ENCODE measurements around the gene MYO1G.
A peak's percentile ranks its signal among the peaks of the same experiment; 100 is the strongest.

MYO1G gene

DNA sequence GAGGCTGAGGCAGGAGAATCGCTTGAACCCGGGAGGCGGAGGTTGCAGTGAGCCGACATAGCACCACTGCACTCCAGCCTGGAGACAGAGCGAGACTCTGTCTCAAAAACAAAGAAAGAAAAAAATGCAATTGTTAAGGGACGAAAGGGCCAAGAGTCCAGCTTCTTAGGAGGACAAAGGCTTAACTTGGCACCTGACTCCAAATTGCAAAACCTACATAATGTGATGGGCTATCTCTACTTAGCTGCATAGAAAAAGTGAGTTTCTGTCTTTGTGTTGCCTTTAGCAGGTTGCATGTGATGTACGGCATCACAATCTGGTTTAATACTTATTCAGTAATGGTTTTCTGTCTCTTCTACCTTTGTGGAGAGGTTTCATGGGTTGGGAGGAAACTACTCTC is 8.6 kb upstream of the MYO1G start:
- Histone ChIP-seq H3K4me1 (ENCODE audit: insufficient read depth, low read length, poor library complexity, severe bottlenecking) (peaks cover 53% of the 10 kb centered on the region), H3K9me3 (ENCODE audit: insufficient read depth, low read depth, low read length) (no peaks in the 10 kb centered on the region), H3K27me3 (ENCODE audit: insufficient read depth, low read length, poor library complexity, severe bottlenecking) (peaks cover 11% of the 10 kb centered on the region), H3K9ac (ENCODE audit: low read depth, low read length, poor library complexity, severe bottlenecking) (peak overlapping the region; percentile 93), H3K4me3 (ENCODE audit: low read length, poor library complexity, severe bottlenecking) (peak overlapping the region; percentile 89), H4K20me1 (ENCODE audit: insufficient read depth, low read length, poor library complexity, severe bottlenecking) (peaks cover 38% of the 10 kb centered on the region), H2AFZ (ENCODE audit: low read length) (no peak overlapping the region), H3K36me3 (ENCODE audit: insufficient read depth, low read length) (peaks cover 35% of the 10 kb centered on the region), H3K4me2 (ENCODE audit: low read depth, low read length, poor library complexity, severe bottlenecking) (peak overlapping the region; percentile 97), H3K79me2 (ENCODE audit: insufficient read depth, low read length) (peaks cover 69% of the 10 kb centered on the region), H3F3A (ENCODE audit: low read depth) (0 out of 2 replicates have a peak, but pooled peaks cover 4% of the 10 kb centered on the region), H3K9me2 (replicated peaks; ENCODE audit: low read depth, low read length) (no peaks in the 10 kb centered on the region)
- TF ChIP-seq, protein P1, sequence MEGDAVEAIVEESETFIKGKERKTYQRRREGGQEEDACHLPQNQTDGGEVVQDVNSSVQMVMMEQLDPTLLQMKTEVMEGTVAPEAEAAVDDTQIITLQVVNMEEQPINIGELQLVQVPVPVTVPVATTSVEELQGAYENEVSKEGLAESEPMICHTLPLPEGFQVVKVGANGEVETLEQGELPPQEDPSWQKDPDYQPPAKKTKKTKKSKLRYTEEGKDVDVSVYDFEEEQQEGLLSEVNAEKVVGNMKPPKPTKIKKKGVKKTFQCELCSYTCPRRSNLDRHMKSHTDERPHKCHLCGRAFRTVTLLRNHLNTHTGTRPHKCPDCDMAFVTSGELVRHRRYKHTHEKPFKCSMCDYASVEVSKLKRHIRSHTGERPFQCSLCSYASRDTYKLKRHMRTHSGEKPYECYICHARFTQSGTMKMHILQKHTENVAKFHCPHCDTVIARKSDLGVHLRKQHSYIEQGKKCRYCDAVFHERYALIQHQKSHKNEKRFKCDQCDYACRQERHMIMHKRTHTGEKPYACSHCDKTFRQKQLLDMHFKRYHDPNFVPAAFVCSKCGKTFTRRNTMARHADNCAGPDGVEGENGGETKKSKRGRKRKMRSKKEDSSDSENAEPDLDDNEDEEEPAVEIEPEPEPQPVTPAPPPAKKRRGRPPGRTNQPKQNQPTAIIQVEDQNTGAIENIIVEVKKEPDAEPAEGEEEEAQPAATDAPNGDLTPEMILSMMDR (conservative IDR thresholded peaks at IDR 0.05; ENCODE audit: low read length): no peak
- TF ChIP-seq EZH2phosphoT487 (IDR thresholded peaks at IDR 0.05; ENCODE audit: borderline replicate concordance): no peak

DNA sequence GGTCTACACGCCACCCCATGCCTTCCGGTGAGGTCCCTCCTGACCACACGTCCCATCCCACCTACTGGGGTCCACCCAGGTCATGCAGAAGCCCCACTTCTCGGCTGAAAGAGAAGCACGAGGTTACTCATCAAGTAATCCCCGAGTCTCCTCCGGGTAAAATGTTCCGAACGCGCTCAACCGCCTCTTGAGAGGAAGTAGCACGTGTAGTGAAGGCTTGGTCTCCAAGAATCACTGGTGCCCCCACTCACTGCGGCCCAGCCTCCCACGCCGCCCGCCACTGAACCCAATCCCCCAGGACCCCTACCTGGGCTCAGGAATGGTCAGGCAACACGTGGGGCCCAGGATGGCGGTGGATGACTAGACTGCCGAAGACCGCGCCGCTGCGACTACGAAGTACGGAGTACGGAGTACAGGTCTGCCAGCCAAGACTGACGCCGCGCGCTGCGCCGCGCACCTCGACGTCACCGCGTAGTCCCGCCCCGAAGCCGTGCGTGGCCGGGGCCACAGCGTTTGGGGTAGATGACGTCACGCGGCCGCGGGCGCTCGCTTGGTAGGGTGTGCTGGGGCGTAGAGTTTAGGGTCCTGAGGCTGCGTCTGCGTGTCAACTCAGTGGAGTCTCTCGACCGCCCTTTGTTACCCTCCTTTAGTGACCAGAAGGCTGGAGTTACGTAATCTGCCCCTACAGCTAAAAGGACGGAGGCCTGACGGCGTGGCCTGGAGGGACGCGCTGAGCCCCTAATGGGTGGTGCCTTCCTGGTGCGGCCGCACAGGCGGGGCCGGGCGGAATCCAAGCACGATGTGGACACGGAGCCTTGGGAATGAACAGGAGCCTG is 7.6 kb upstream of the MYO1G start:
- no peak for TF ChIP-seq EZH2phosphoT487 (IDR thresholded peaks at IDR 0.05; ENCODE audit: borderline replicate concordance)
- TF ChIP-seq, protein P1 (conservative IDR thresholded peaks at IDR 0.05; ENCODE audit: low read length): no peak
- Histone ChIP-seq H3K79me2 (ENCODE audit: insufficient read depth, low read length) (peaks cover 77% of the 10 kb centered on the region), H3K9me3 (ENCODE audit: insufficient read depth, low read depth, low read length) (no peaks in the 10 kb centered on the region), H3K4me2 (ENCODE audit: low read depth, low read length, poor library complexity, severe bottlenecking) (peak overlapping the region; percentile 97), H3K9ac (ENCODE audit: low read depth, low read length, poor library complexity, severe bottlenecking) (peak overlapping the region; percentile 93), H3K4me1 (ENCODE audit: insufficient read depth, low read length, poor library complexity, severe bottlenecking) (peaks cover 55% of the 10 kb centered on the region), H3K36me3 (ENCODE audit: insufficient read depth, low read length) (peaks cover 37% of the 10 kb centered on the region), H3K27me3 (ENCODE audit: insufficient read depth, low read length, poor library complexity, severe bottlenecking) (peaks cover 11% of the 10 kb centered on the region), H4K20me1 (ENCODE audit: insufficient read depth, low read length, poor library complexity, severe bottlenecking) (peaks cover 40% of the 10 kb centered on the region), H3K4me3 (ENCODE audit: low read length, poor library complexity, severe bottlenecking) (peak overlapping the region; percentile 89), H2AFZ (ENCODE audit: low read length) (peak overlapping the region; percentile 75), H3F3A (ENCODE audit: low read depth) (peaks cover 6% of the 10 kb centered on the region; the same call in 1 of the 2 replicates), H3K9me2 (replicated peaks; ENCODE audit: low read depth, low read length) (no peaks in the 10 kb centered on the region)

DNA sequence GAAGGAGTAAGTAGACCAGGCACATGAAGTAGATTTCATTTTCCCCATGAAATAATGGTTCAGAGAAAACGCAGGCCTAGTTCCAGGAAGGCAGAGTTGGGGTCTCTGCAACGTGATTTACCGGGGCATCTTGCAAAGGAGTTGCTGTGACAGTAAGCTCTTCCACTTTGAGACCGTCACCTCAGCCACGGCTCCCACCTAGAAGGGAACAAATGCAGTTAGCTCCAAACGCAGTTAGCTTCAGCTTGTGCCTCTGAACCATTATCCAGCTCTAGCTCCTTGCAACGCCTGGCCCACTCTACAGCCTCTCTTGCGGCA is 7.0 kb upstream of the MYO1G start:
- no peaks in the 10 kb centered on the region for H3K9me2 ChIP-seq (replicated peaks; ENCODE audit: low read depth, low read length)
- H3K4me3 ChIP-seq (ENCODE audit: low read length, poor library complexity, severe bottlenecking): peak overlapping the region; percentile 89
- TF ChIP-seq, protein P1 (conservative IDR thresholded peaks at IDR 0.05; ENCODE audit: low read length): no peak
- TF ChIP-seq EZH2phosphoT487 (IDR thresholded peaks at IDR 0.05; ENCODE audit: borderline replicate concordance): no peak
- no peaks in the 10 kb centered on the region for H3K9me3 ChIP-seq (ENCODE audit: insufficient read depth, low read depth, low read length)
- no peak overlapping the region for H2AFZ ChIP-seq (ENCODE audit: low read length)
- H3K4me2 ChIP-seq (ENCODE audit: low read depth, low read length, poor library complexity, severe bottlenecking): peak overlapping the region; percentile 97
- H3K36me3 ChIP-seq (ENCODE audit: insufficient read depth, low read length): peaks cover 37% of the 10 kb centered on the region
- peaks cover 58% of the 10 kb centered on the region for H3K4me1 ChIP-seq (ENCODE audit: insufficient read depth, low read length, poor library complexity, severe bottlenecking)
- peaks cover 10% of the 10 kb centered on the region; the same call in 1 of the 2 replicates for H3F3A ChIP-seq (ENCODE audit: low read depth)
- peak overlapping the region; percentile 93 for H3K9ac ChIP-seq (ENCODE audit: low read depth, low read length, poor library complexity, severe bottlenecking)
- peaks cover 40% of the 10 kb centered on the region for H4K20me1 ChIP-seq (ENCODE audit: insufficient read depth, low read length, poor library complexity, severe bottlenecking)
- H3K27me3 ChIP-seq (ENCODE audit: insufficient read depth, low read length, poor library complexity, severe bottlenecking): peaks cover 11% of the 10 kb centered on the region
- H3K79me2 ChIP-seq (ENCODE audit: insufficient read depth, low read length): peaks cover 83% of the 10 kb centered on the region

All from Loucy (cell line).